PC-9 (cell line): ENCODE results near the gene SEC61G.

Experiments
- EZH2 ChIP-seq: fragments of 200-600 bp; sonication (generic); IDR thresholded peaks from 2 replicates; pipeline ENCODE4 v1.8.0; 2017; ENCODE audit warnings: antibody characterized with exemption, low read depth
- TF ChIP-seq, protein P1 (sequence below): fragments of 200-600 bp; sonication (generic); conservative IDR thresholded peaks from 2 replicates; pipeline ENCODE4 v1.6.1; 2017; ENCODE audit warnings: mixed run types, antibody characterized with exemption, mild to moderate bottlenecking, moderate library complexity

DNA sequence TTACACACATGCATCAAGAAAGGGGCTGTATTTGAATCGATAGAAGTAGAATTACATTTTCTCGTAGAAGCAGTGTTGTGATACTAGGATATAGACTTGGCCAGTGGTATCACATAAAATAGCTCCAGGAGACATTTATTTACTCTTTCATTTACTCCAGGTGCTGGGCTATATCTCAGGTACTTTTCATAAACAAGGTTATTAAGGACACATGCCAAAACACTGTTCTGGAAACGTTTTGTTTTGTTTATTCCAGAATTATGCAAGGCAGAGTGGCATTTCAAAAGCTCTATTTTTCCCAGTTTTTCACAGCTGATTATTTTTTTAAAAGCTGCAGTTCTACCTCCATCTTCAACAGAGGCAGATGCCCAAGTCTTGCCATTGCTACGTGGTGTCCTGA is 37.8 kb upstream of the SEC61G start:
- TF ChIP-seq, protein P1, sequence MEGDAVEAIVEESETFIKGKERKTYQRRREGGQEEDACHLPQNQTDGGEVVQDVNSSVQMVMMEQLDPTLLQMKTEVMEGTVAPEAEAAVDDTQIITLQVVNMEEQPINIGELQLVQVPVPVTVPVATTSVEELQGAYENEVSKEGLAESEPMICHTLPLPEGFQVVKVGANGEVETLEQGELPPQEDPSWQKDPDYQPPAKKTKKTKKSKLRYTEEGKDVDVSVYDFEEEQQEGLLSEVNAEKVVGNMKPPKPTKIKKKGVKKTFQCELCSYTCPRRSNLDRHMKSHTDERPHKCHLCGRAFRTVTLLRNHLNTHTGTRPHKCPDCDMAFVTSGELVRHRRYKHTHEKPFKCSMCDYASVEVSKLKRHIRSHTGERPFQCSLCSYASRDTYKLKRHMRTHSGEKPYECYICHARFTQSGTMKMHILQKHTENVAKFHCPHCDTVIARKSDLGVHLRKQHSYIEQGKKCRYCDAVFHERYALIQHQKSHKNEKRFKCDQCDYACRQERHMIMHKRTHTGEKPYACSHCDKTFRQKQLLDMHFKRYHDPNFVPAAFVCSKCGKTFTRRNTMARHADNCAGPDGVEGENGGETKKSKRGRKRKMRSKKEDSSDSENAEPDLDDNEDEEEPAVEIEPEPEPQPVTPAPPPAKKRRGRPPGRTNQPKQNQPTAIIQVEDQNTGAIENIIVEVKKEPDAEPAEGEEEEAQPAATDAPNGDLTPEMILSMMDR: no peak
- no peak for TF ChIP-seq EZH2
